Endodermal cell (in vitro differentiated cells): ENCODE results near the gene SCN9A. TPM values are rescaled to one million over a fixed set of nuclear protein-coding genes. Genes with fewer than 3 reads are reported as not detected.

Experiments used
- DNase-seq: peaks from one replicate; pipeline ENCODE4 v3.0.0-alpha.2; 2017
- H3K27ac ChIP-seq: 2 replicates; pipeline ENCODE4 v1.5.1; 2013; ENCODE audit warnings: mild to moderate bottlenecking, low read depth, low read length, moderate library complexity
- H3K27me3 ChIP-seq: 2 replicates; pipeline ENCODE4 v1.6.1; 2013; ENCODE audit warnings: mild to moderate bottlenecking, low read length, moderate library complexity; ENCODE audit not compliant: insufficient read depth, control insufficient read depth, poor library complexity, severe bottlenecking
- H3K36me3 ChIP-seq: 2 replicates; pipeline ENCODE4 v1.7.0; 2013; ENCODE audit warnings: mild to moderate bottlenecking, low read length, moderate library complexity; ENCODE audit not compliant: control insufficient read depth, insufficient read depth
- H3K4me1 ChIP-seq: one replicate; pipeline ENCODE4 v1.7.0; 2013; ENCODE audit warnings: low read length; ENCODE audit not compliant: control insufficient read depth, insufficient read depth
- H3K4me3 ChIP-seq: 2 replicates; pipeline ENCODE4 v1.5.1; 2013; ENCODE audit warnings: mild to moderate bottlenecking, low read length, moderate library complexity
- H3K9ac ChIP-seq: 2 replicates; pipeline ENCODE4 v1.6.1; 2013; ENCODE audit warnings: mild to moderate bottlenecking, low read length, moderate library complexity; ENCODE audit not compliant: poor library complexity, severe bottlenecking; ENCODE audit errors: extremely low read depth
- H3K9me3 ChIP-seq: 2 replicates; pipeline ENCODE4 v1.6.1; 2013; ENCODE audit warnings: mild to moderate bottlenecking, low read length, moderate library complexity; ENCODE audit not compliant: control insufficient read depth
- H3K27ac Mint-ChIP-seq: 2 replicates; pipeline ENCODE4 v1.8.0; 2020; ENCODE audit warnings: mixed read lengths
- H3K27me3 Mint-ChIP-seq: 2 replicates; pipeline ENCODE4 v1.8.0; 2021; ENCODE audit warnings: mild to moderate bottlenecking, mixed read lengths; ENCODE audit not compliant: insufficient read depth
- H3K36me3 Mint-ChIP-seq: 2 replicates; pipeline ENCODE4 v1.8.0; 2020; ENCODE audit warnings: low read depth, mixed read lengths
- H3K4me1 Mint-ChIP-seq: 2 replicates; pipeline ENCODE4 v1.8.0; 2020; ENCODE audit warnings: mixed read lengths
- H3K4me3 Mint-ChIP-seq: 2 replicates; pipeline ENCODE4 v1.8.0; 2020; ENCODE audit warnings: mild to moderate bottlenecking, moderate library complexity, mixed read lengths
- H3K9me3 Mint-ChIP-seq: 2 replicates; pipeline ENCODE4 v1.8.0; 2020; ENCODE audit warnings: mild to moderate bottlenecking, mixed read lengths
- WGBS, 2 experiments: methylation state at CpG; one replicate each; pipeline versions ENCODE4 v1.1.5 to v1.1.7; 2013; ENCODE audit warnings: missing lambda C conversion rate in 2 of 2, mixed read lengths in 1 of 2; ENCODE audit not compliant: insufficient coverage in 1 of 2, insufficient read length in 1 of 2; 5-methylcytosine and 5-hydroxymethylcytosine counted together
- total RNA-seq, 2 donors: library from RNA; stranded (reverse); fragmentation: NEBNext Ultra II Directional in 1 of 2; extraction: Animal tissue kit (Norgen Biotek cat#: 25700) in 1 of 2; gene quantifications; 2 replicates in 1 of 2; 3 replicates in 1 of 2; pipeline ENCODE4 v1.2.1, GENCODE V29; 2021
- TF ChIP-seq, protein P1 (sequence below): fragments of 200-600 bp; sonication (generic); conservative IDR thresholded peaks from 2 replicates; pipeline ENCODE4 v1.5.0; 2021; ENCODE audit warnings: antibody characterized with exemption, mild to moderate bottlenecking

SCN9A gene
- total RNA-seq, 2 donors from 2014 or later: 0.13 to 0.35 TPM

DNA sequence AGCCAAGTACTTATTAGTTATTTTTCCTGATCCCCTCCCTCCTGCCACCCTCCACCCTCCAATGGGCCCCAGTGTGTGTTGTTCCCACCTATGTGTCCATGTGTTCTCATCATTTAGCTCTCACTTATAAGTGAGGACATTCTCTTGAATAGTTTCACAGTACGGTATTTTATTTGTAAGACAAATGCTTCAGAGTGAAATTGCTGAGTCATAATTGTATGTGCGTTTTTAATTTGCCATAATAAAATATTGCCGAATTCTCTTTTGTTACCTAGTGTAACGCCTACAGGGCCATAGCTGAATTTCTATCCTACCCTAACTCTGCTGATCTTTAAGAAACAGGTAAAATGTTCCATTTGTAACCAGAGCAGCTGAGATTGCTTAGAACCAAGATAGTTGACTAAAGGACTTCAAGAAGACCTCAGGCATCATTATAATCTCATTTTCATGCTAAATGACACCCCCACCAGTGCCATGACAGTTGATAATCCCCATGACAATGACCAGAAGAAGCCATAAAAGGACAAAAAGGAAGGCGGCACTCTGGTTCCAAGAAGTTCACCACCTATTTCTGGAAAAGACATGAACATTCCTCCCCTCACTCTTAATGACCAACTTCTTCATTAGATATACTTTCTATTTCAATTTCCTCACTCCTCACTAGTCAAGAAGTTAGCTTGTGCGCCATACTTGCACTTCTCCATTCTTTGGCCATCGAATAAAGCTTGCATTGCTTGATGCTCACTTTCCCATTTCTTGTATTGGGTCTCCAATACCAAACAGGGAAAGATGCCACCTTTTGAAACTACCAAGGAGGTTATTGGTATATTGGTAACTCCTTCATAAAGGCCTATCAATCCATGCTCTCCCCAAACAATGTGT lies 18.4 kb downstream of the SCN9A start:
- DNase-seq: no peak
- H3K27me3 ChIP-seq: peaks cover 11% of the 10 kb centered on the region
- no peaks in the 10 kb centered on the region for H3K4me1 ChIP-seq
- Mint-ChIP-seq H3K9me3 (no peaks in the 10 kb centered on the region), H3K36me3 (no peaks in the 10 kb centered on the region), H3K27me3 (peaks cover 8% of the 10 kb centered on the region), H3K4me1 (no peaks in the 10 kb centered on the region), H3K27ac (no peak overlapping the region), H3K4me3 (no peak overlapping the region)
- WGBS, 2 experiments: 67 to 77% methylated on average over 3 to 7 of the region's 7 CpGs
- no peak overlapping the region for H3K27ac ChIP-seq
- no peak overlapping the region for H3K4me3 ChIP-seq
- H3K36me3 ChIP-seq: no peaks in the 10 kb centered on the region
- TF ChIP-seq, protein P1, sequence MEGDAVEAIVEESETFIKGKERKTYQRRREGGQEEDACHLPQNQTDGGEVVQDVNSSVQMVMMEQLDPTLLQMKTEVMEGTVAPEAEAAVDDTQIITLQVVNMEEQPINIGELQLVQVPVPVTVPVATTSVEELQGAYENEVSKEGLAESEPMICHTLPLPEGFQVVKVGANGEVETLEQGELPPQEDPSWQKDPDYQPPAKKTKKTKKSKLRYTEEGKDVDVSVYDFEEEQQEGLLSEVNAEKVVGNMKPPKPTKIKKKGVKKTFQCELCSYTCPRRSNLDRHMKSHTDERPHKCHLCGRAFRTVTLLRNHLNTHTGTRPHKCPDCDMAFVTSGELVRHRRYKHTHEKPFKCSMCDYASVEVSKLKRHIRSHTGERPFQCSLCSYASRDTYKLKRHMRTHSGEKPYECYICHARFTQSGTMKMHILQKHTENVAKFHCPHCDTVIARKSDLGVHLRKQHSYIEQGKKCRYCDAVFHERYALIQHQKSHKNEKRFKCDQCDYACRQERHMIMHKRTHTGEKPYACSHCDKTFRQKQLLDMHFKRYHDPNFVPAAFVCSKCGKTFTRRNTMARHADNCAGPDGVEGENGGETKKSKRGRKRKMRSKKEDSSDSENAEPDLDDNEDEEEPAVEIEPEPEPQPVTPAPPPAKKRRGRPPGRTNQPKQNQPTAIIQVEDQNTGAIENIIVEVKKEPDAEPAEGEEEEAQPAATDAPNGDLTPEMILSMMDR: no peak
- H3K9me3 ChIP-seq: no peaks in the 10 kb centered on the region
- no peak overlapping the region for H3K9ac ChIP-seq

DNA sequence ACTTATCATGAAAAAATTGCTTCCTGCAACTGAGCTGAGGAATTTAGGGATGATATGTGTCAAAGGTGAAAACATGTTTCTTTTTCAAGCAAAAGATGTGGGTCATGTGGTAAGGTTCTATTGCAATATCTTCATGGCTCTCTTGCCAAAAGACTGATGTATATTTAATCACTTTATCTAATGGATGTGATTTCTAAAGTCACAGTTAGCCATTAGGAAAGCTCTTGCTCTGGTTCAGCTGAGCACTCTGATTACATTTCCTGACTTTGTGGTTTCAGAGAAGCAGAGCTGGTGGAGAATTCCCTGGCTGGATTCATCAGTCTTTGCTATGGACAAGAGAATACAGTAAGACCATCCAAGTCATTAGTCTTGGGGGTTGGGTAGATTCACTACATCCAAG lies 24.4 kb downstream of the SCN9A start:
- H3K27me3 Mint-ChIP-seq: peaks cover 3% of the 10 kb centered on the region

DNA sequence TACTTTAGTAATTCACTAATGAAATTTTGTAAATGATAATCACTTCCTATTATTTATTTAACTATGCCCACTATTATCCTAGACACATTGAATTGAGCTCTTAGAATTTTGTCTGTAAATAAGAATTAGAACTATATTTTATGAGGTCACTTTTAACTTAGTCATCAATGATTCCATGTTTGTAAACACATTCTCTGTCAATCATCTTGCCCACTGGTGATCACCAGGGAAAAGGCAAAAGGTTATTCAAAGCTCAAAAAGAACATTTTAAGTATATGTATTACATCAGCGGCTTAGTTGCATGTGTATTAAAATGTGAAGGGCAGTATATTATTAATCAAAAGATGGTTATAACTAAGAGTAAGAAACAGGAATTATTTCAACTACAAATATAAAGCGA lies 25.2 kb downstream of the SCN9A start:
- no peaks in the 10 kb centered on the region for H3K36me3 Mint-ChIP-seq

More for the DNA sequence above, 24.4 kb downstream of the SCN9A start:
- Mint-ChIP-seq H3K9me3 (no peaks in the 10 kb centered on the region), H3K27ac (no peak overlapping the region), H3K36me3 (no peaks in the 10 kb centered on the region), H3K4me1 (no peaks in the 10 kb centered on the region), H3K4me3 (no peak overlapping the region)
- no peak overlapping the region for H3K9ac ChIP-seq
- no peaks in the 10 kb centered on the region for H3K9me3 ChIP-seq
- peaks cover 3% of the 10 kb centered on the region for H3K4me1 ChIP-seq
- TF ChIP-seq, protein P1: no peak
- H3K4me3 ChIP-seq: no peak overlapping the region
- peaks cover 4% of the 10 kb centered on the region for H3K27me3 ChIP-seq
- no peak overlapping the region for H3K27ac ChIP-seq
- H3K36me3 ChIP-seq: no peaks in the 10 kb centered on the region
- no peak for DNase-seq

More for the DNA sequence above, 25.2 kb downstream of the SCN9A start:
- Mint-ChIP-seq H3K4me1 (peaks cover under 1% of the 10 kb centered on the region), H3K27ac (no peak overlapping the region), H3K27me3 (peaks cover 3% of the 10 kb centered on the region), H3K9me3 (no peaks in the 10 kb centered on the region), H3K4me3 (no peak overlapping the region)
- no peaks in the 10 kb centered on the region for H3K36me3 ChIP-seq
- TF ChIP-seq, protein P1: no peak
- no peak overlapping the region for H3K9ac ChIP-seq
- no peak overlapping the region for H3K4me3 ChIP-seq
- DNase-seq: no peak
- no peak overlapping the region for H3K27ac ChIP-seq
- peaks cover 3% of the 10 kb centered on the region for H3K4me1 ChIP-seq
- 100% methylated on average over 1 of the region's 2 CpGs; no CpG with 5 or more reads in 1 of the 2 experiments for WGBS, 2 experiments
- H3K9me3 ChIP-seq: no peaks in the 10 kb centered on the region
- peaks cover 4% of the 10 kb centered on the region for H3K27me3 ChIP-seq
